ENCODE measurements around the gene ZNF155.

DNA sequence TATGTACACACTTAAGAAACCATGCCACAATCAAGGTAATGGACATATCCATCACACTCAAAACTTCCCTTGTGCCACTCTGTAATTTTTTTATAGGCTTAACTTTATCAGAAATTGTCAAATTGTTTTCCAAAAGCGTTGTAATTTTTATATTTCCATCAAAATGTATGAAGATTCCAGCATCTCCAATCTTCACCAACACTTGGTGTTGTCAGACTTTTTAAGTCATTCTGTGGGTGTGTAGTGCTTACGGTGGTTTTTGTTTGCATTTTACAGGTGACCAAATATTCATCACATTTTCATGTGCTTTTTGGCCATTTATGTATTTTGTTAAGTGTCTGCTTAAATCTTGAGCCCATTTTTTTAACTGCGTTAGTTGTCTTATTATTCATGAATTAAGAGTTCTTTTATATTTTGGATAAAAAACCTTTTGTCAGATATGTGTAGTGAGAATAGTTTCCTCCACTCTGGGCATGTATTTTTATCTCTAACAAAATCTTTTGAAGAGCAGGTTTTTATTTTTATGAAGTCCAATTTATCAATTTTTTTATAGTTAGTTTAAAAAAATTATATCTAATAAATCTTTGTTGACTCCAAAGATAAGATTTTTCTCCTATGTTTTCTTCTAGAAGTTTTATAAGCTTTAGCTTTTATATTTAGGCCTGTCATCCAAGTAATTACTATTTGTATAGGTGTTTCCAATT lies 44.3 kb upstream of the ZNF155 start:
- TF ChIP-seq, protein P1, sequence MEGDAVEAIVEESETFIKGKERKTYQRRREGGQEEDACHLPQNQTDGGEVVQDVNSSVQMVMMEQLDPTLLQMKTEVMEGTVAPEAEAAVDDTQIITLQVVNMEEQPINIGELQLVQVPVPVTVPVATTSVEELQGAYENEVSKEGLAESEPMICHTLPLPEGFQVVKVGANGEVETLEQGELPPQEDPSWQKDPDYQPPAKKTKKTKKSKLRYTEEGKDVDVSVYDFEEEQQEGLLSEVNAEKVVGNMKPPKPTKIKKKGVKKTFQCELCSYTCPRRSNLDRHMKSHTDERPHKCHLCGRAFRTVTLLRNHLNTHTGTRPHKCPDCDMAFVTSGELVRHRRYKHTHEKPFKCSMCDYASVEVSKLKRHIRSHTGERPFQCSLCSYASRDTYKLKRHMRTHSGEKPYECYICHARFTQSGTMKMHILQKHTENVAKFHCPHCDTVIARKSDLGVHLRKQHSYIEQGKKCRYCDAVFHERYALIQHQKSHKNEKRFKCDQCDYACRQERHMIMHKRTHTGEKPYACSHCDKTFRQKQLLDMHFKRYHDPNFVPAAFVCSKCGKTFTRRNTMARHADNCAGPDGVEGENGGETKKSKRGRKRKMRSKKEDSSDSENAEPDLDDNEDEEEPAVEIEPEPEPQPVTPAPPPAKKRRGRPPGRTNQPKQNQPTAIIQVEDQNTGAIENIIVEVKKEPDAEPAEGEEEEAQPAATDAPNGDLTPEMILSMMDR (IDR thresholded peaks at IDR 0.05) = no peak
- TF ChIP-seq POLR2A (IDR thresholded peaks at IDR 0.05) = no peak

Measured in thyroid gland (tissue), 4 donors.